Kasumi-1 (cell line): ENCODE data around the gene IL11.

Source experiments
- DNase-seq, 2 experiments: peaks; one replicate each; lab custom pipeline; 2025; lab: John Stamatoyannopoulos, UW

Gene IL11

DNA sequence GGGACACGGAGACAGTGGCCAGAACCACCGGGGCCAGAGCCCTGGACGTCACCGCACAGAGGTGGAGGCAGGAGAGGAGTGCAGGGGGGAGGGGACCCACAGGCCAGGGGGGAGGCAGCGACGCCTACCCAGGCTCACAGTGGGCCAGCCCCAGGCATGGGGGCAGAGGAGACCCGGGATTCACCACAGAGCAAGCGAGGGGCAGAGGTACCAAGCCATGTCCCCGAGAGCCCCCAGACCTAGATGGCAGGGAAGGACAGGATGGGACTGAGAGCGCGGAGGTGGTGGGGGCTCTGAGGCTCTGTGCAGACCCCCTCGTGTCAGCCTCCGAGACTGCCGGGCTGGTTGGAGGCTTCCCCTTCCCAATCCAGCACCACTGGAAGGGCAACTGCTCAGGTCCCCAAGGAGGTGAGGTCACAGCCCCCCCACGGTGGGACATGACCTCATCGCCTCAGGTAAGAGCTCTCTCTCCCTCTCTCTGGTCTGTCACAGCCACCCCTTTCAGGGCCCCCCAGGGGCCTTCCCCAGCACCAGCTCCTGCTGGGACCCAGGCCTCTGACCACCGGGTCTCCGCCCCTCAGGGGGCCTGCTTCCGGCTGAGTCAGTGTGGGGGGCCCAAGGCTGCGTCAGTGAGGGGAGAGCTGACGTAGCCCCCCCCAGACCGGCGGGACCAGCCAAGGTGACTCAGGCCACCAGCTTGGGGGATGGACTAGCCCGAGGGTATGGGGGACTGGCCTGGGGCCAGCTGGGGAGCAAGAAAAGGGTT is 2.2 kb upstream of the IL11 start:
- DNase-seq, result no peak

DNA sequence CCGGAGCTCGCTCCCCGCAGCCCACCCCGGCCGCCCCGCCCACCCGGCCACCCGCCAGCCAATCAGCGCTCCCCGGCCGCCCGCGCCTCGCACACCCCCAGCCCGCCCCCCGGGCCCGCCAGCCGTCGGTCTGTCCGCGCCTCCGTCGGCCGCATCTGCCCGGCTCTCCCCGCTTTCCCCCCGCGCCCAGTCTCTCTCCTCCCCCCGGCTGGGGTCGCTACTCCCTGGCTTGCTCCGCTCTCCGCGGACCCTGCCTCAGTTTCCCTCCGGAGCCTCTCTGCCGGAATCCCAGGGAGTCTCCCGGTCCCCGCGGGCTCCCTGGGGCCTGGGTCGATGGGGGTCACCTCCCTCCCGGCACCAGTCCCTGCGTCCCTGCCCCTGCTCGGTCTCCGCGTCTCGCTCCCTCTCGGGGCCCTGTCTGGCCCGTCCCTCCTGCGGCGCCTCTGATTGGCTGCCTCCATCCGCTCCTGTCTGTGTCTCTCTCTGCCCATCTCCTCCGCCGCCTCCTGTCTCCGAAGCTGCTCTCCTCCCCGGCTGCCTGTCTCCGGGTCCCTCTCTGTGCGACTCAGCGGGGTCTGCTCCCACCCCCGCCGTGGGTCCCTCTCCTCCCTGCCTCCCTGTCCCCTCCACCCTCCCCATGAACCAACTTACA is 484 bp downstream of the IL11 start:
- no peak for DNase-seq

GRCh38 chr19:55368701-55369563 is 1.3 kb downstream of the IL11 start:
- no peak for DNase-seq

- no peak for DNase-seq
These were observed 2.2 kb downstream of the IL11 start for GRCh38 chr19:55368106-55368505.

DNA sequence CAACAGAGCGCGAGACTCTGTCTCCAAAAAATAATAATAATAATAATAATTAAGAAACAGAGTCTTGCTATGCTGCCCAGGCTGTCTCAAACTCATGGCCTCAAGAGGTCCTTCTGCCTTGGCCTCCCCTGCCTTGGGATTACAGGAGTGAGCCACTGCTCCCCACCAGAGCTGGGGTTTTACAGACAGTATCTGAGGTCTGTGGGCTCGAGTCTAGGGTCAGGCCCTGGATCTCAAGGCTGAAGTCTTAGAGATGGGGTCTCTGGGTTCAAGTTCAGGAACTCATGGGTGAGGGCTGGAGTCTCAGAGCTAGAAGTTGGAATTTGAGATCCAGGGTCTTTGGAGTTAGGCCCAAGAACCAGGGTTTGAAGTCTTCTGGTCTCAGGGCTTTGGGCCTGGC is 3.5 kb downstream of the IL11 start:
- DNase-seq, result no peak

- no peak for DNase-seq
These were observed 4.3 kb downstream of the IL11 start for GRCh38 chr19:55365964-55366363.

DNA sequence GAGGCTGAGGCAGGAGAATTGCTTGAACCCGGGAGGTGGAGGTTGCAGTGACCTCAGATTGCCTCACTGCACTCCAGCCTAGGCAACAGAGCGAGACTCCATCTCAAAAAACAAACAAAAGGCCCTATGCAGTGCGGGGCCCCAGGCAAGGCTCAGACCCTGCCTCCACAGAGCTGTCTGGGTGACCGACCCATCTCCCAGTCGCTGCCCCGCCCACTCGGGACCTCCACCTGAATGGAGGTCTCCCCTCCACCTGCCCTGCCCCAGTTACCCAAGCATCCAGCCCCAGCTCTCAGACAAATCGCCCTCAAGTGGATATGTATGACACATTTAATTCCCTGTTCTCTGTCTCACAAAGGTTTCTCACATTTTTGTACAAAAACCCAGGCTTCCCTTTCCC is 5.0 kb downstream of the IL11 start:
- no peak for DNase-seq

DNA sequence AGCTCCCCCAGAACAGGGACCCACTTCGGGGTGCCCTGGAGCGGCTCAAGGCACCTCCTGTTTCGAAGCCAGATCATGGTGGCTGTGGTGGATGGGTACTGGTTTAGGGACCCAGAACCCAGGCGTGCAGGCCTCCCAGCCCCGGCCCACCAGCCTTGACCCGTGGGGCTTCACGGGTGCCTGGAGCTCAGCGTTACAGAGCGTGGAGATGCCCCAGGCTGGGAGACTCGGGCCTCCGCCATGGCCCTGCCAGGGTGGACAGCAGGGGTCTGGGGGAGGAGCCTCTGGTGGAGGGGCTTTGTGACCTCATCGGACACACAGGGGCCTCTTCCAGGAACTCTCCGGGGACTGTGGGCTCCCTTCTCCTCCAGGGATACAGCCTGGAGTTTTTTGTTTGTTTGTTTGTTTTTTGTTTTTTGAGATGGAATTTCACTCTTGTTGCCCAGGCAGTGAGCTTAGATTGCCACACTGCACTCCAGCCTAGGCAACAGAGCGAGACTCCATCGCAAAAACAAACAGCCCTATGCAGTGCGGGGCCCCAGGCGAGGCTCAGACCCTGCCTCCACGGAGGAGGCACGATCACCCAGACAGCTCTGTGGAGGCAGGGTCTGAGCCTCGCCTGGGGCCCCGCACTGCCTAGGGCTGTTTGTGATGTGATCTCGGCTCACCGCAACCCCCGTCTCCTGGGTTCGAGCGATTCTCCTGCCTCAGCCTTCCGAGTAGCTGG is 7.1 kb downstream of the IL11 start, which contains the start of gene GARIN5B:
Gene GARIN5B, minus strand, starts transcription at position 271 of the 727 bp plus-strand sequence. Its CDS starts 194 bp downstream, at position 77.
- DNase-seq, result no peak

DNA sequence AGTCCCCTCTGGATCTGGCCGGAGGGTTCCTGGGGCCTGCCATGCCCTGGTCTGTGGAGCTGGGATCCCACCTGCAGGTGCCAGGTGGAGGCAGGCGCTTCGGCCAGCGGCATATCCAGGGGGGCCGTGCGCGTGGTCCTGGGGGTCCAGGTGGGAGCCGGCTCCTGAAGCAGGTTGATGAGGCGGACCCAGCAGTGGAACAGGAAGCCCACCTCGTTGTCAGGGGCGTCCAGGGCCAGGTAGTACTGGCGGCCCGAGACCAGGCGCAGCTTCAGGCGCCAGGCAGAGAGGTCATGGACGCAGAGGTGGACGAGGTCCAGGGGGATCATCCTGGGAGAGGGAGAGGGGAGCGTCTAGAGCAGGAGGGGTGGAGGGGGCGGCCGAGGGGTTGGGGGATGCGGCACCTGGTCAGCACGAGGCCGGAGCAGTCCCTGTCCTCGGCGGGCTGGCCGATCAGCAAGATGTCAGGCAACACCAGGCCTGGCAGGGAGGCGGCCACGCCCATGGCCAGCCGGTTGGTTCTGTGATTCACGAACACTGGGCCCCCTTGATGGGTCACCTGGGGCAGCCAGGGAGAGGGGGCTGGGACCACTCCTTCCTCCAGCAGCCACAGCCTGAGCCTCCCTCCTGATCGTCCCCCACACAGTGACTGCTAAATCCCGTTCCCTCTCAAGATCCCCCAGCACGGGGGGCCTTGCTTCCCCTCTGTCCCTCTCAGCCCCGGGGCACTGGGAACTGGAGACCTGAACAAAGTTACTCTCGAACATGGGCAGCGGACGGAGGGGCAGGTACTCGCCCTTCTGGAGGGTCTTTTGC is 7.9 kb downstream of the IL11 start:
- DNase-seq, result no peak

DNA sequence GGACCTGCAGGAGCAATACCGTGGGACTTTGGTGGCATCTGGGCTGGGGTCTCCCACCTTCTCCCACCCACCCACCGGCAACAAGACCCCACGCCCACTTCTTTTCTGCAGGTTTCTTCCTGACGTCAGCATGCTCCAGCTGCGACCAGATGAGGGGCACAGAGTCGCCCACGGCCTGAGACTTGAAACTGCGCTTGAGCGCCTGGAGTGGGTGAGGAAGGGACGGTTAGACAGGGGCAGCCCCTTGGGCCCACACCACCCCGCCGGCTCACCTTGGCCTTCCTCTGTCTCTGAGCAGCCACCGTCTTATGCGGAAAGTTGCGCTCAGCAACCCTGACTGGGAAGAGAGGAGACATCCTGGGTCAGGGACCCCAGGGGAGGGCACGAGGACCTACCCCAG is 9.4 kb downstream of the IL11 start:
- no peak for DNase-seq

DNA sequence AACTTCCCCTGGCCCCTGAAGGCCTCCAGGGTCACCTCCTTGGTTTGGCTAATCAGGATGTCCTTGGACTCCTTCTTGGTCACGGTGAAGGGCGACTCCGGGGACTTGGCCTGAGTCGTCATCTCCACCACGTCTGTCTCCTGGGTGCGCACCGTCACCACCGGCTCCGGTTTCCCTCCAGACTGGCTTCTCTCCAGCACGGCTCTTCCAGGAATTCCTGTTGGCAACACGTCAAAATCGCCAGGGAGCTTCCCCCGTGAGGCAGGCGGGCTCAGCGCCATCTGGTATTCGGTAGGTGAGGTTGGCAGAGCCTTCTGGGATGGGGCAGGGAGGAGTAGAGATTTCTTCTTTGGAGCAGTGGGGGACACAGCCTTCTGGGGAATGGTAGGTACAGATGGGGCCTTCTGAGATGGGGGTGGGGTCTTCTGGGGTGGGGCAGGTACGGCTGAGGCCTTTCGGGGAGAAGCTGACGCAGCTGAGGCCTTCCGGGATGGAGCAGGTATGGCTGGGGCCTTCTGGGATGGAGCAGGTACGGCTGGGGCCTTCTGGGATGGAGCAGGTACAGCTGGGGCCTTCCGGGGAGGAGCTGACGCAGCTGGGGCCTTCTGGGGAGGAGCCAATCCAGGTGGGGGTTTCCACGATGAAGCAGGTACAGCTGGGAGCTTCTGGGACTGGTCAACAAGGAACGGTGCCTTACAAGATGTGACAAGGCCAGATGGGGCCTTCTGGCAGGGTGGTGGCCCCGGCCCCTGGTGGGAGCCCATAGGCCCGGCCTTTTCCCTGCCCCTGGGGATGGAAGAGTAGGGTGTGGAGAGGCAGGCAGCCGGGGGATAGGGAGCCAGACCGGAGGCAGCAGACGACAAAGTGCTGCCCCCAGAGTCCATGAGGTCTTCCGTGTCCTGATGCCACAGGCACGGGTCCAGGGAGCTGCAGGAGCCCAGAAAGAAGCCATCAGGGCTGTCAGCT is 11.0 kb downstream of the IL11 start:
- DNase-seq, result no peak

DNA sequence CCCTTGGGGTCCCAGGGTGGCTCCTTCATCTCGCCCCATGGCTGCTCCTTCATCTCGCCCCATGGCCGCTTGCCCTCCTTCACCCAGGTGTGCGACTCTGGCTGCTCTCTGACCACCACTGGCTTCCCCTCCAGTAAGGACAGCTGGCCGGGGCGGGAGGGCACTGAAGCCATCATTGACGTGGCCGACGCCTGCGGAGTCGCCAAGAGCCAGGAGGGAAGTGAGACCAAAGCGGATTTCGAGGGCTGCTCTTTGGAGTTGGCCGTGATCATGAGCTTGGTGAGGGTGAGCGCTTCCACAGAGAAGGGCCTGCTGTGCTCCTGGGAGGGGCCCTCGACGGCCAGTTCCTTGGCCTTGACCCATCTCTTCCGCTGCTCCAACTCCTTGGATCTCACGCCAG is 11.8 kb downstream of the IL11 start:
- no peak for DNase-seq

DNA sequence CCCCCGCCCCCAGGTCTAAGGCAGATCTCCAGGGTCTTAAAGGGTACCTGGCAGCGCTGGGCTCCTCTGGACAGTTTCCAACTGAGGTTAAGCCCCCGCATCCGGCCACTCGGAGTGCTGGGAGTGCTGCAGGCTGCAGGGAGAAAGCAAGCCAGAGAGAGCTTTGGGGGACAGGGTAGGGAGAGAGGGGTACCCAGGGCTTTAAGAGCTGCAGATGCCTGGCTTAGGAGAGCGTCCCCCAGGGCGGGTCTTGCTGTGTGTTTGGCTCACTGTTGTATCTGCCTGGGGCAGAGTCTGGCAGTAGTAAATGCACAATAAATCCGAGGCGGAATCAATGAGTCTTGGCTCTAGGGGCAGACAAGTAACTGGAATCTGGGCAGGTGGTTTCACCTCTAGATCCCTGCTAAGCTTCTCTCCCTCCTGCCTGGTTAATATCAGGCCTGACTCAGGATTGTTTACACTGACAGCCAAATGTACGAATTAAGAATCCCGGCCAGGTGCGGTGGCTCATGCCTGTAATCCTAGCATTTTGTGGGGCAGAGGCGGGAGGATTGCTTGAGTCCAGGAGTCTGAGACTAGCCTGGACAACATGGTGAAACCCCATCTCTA is 14.9 kb downstream of the IL11 start:
- DNase-seq, result no peak

DNA sequence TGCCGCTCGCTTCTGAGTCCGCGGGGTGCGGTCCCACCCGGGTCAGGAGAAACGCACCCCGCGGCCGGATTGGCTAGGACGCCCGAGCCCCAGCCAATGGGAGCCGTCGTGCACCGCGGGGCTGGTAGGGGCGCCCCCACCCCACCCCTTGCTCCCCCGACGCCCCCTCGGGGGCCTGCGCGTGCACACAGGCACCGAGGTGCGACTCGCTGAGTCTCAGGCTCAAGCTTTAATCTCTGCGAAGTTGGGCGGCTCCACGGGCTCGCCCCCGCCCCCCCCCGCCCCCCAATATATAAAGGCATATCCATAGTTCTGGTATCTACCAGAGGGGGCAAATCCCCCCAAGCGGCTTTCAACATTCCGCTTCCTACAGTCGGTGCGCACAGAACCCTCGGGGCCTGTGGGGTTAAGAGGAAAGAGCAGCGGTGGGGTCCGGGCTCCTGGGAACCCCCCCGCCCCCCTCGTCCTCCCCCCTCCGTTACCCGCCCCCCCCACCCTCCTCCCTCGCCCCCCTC is 15.5 kb downstream of the IL11 start, which contains the start of gene COX6B2:
Gene COX6B2, minus strand, starts transcription at position 22 of the 515 bp plus-strand sequence. CDS start 198 bp downstream, outside the sequence.
- DNase-seq, result no peak

DNA sequence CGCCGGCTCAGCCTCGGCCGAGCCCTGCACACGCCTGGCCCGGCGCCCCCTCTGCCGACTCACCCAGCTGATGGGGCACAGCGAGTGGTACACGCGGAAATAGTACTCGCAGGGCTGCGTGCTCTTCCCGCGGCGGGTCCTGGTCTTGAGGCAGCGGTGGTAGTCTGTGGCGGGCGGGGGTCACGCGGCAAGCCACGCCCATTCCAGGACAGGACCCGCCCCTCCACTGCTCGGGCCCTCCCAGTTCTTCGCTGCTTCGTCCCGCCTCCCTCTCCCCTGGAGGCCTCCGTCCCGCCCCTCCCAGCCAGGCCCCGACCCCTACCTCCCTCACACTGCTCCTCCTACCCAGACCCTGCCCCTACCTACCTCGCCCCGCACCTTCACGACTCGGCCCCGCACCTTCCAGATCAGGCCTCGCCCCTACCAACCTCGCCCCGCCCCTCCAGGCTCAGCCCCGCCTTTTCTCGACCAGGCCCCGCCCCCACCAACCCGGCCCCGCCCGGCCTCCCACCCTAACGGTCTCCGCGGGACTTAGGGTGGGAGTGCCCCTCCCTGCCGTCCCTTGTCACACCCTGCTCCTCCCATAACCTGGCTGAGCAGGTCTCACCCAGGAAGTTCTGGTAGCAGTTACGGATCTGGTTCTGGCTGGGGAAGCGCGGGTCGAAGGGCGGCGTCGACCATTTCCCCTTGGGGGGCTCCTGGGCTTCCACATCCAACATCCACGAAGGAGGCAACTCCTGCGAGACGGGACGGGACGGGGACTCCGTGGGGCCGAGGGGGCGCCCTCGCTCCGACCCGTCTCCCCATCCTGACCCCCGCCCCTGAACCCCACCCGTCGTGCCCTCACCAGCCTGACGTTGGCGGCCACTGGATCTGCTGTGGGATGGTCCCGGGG is 16.2 kb downstream of the IL11 start:
- peak; percentile 45 to 66 for DNase-seq

DNA sequence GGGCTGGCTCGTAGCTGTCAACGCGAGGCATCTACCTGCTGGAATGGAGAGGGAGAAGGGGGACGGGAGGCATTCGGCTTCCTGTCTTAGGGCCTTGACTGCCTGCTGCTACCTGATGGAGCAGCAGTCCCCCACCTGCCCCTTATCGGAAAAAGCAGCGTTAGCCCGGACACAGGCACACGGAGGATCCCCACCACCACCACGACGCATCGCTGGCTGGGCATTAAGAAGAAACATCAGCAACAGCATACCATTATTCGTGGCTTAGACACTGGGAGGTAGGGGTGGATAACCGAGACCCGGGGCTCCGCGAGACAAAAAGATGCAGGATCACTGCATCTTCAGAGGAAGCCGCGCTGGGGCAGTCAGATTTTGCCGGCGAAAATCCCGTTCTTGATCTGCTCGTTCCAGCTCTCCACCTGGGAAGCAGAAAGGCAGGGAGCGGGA is 16.9 kb downstream of the IL11 start:
- no peak for DNase-seq

GRCh38 chr19:55352549-55353145 is 17.6 kb downstream of the IL11 start:
- no peak for DNase-seq

DNA sequence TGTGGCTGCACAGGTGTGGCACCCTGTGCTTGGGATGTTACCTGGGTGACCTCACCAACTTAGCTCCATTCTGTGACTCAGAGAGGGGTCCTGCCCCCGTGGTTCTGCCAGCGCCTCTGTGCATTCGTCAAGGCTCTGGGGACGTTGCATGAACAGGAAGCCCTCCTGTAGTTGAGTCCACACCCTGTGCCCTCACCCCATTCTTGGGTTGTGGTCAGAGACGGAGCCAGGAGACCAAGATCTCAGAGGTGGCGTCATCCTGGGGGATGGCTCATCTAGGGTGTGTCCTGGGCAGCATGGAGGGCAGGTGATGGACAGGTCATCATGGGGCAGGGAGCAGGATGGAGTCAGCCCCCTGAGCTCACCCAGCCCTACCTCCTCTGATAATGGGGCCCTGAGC is 18.2 kb downstream of the IL11 start:
- no peak for DNase-seq
